HG03175 (cell line): ENCODE results near the gene TAF5L.
"Not testable (repeated sequence)": the region's sequence is repeated elsewhere in the genome, so short reads cannot be mapped to it uniquely, and the experiment has no call there.

ENCODE experiments used
- ATAC-seq: cut with Tn5 transposase; IDR thresholded peaks from one replicate; pipeline ENCODE4 v1.9.1; 2021; ENCODE audit warnings: mild to moderate bottlenecking, moderate library complexity; ENCODE audit not compliant: unreplicated experiment

TAF5L gene

DNA sequence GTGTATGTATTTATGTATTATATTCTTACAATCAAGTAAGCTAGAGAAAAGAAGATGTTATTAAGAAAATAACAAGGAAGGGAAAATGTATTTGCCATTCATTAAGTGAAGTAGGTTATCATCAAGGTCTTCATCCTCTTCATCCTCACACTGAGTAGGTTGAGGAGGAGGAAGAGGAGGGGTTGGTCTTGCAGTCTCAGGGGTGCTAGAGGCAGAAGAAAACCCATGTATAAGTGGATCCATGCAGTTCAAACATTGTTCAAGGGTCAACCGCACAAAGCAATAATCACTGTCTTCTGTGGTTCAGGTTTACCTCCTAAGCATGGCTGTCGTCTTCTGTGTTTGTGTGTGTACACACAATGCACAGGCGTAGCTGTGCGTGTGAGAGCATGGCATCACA is 17.0 kb upstream of the TAF5L start:
- no peak for ATAC-seq

DNA sequence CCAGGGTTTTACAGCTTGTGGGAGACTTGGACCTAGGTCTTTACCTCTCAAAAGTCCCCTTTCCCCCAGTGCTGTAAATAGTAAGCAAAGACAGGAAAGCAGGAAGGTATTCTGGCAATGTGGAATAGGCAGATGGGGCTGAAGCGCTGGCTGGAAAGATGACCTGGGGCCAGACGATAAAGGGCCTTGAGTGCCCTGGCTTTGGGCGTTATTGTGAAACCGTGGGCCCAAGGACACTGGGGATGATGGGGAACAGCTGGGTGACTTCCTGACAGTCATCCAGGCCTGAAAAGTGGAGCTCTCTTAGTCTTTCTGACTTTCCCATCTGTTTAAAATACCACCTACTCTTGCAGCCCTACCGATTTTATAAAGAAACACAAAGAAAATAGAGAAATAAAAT is 16.5 kb upstream of the TAF5L start:
- no peak for ATAC-seq

DNA sequence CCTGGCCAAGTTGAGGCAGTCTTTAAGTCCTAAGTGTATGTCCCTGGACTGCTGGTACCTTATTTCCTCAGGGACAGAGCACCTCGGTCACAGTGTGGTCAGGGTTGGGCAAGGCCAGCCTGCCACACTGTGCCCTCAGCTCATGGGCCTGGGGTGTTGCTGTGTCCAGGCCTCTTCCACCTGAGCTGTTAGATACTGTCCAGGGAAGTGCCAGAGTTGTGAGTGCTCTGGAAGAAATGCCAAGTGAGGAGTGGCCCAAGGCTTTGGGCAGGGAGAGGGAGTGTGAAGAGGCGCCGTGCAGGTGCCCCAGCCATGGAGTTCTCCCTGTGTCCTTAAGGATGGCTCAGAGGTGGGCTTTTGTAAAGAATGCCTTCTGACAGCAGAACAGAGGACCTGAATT is 15.4 kb upstream of the TAF5L start:
- ATAC-seq = no peak

DNA sequence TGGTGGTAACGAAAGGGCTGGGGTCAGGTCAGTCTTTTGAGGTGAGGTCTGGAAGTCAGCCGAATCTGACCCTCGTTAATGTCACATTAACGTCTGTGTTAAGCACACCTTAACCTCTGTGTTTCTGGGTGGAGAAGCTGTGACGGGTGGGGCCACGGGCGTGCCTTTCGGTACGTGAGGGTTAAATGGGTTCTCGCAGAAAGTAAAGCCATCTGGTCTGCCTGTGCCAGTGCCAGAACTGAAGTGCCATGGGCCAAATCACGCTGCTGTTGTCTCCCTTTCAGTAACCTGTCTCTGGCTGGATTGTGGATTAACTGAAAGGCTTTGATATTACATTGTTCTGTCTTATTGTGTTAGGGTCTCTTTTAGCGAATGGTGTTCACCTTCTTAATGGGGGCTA is 14.5 kb upstream of the TAF5L start:
- ATAC-seq = no peak

DNA sequence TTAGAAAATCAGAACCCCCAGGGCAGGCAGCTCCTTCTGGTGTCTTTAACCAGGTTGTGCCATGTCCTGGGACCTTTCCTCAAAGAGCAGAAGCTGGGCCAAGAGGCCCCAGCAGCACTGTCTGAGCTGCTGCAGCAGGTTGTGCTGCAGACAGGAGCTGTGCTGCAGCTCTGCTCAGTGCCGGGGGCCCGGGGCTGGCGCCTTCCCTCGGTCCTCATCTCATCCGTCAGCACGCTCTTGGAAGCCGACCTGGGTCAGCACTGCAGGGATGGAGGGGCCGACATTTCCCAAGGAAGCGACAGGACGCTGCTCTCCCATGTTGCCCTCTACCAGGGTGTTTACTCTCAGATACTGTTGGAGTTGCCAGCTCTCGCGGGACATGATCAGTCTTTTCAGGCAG is 11.8 kb upstream of the TAF5L start:
- no peak for ATAC-seq

DNA sequence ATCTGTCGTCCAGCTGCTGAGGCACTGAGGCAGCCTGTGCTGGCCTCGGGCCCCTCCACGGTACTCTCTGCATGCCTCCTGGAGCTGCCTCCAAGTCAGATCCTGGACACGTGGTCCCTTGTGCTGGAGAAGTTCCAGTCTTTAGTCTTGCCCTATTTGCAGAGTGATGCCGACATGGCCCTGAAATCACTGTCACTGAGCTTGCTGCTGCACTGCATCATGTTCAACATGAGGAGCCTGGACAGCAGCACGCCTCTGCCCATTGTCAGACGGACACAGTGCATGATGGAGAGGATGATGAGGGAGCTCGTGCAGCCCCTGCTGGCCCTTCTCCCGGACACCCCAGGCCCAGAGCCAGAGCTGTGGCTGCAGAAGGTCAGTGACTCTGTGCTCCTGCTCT is 10.1 kb upstream of the TAF5L start:
- ATAC-seq = no peak

DNA sequence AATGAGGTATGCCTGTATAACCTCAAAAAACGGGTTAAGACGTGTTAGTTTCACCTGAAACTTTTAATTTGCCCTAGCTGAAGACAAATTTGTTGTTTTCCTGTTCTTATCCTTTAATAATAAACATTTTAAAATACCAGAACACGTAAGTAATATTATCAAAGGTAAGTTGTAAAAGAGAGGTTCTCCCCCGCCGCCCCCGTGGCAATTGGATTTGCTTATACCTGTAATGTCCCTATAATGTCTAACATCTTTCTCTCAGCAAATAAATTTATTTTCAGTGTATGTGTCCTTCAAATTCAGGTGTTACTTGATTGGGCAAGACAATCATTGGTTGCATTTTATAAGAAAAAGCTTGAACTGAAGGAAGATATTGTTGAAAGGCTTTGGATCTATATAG is 6.0 kb upstream of the TAF5L start:
- no peak for ATAC-seq

GRCh38 chr1:229631148-229631547 is 5.2 kb upstream of the TAF5L start:
- ATAC-seq = no peak

DNA sequence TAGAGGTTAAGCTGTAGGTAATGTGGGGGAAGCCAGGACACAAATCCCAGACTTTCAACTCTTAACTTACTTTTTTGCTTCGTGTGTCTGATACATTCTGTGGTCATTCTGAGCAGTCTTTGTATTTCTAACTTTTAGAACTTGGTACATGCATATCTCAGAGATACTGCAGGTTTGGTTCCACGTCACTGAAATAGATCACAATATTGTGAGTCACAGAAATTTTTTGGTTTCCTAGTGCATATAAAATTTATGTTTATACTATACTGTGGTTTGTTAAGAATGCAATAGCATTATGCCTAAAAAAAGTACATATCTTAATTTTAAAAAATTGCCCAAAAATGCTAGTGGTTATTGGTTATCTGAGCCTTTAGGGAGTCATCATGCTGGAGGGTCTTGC is 3.3 kb upstream of the TAF5L start:
- ATAC-seq = no peak

GRCh38 chr1:229627003-229627402 is 1.1 kb upstream of the TAF5L start:
- no peak for ATAC-seq

- peak; percentile 48 for ATAC-seq
These were observed 629 bp downstream of the TAF5L start for GRCh38 chr1:229625071-229625914.

- ATAC-seq = no peak
These were observed 1.3 kb downstream of the TAF5L start for GRCh38 chr1:229624521-229625070.

DNA sequence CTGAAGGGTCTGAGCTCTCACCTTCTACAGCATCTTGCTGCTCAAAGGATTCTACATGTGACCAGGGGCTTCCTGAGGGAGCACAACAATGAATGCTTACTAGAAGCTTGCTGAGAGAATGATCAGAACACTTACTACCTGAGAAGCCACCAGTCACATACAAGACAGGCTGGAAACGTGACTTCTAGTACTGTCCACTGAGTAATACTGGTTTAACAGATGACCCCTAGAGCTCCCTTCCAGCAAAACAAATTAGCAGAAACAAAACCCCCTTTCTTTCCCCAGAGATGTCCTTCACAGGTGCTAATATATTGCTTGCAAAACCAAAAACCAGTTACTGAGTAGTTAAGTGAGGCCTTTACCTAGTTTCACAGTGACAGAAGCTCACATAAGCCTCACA is 2.1 kb downstream of the TAF5L start:
- no peak for ATAC-seq

GRCh38 chr1:229623225-229623624 is 2.7 kb downstream of the TAF5L start:
- ATAC-seq = no peak

DNA sequence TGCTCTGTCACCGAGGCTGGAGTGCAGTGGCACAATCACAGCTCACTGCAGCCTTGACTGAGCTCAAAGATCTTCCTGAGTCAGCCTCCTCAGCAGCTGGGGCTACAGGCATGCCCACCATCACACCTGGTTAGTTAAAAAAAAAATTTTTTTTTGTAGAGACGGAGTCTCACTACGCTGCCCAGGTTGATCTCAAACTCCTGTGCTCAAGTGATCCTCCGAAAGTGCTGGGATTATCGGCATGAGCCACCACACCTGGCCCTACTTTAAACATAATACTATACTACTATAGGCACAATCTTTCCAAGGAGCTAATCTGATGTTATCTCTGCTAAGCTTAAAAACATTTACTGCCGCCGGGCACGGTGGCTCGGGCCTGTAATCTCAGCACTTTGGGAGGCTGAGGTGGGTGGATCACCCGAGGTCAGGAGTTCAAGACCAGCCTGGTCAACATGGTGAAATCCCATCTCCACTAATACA is 3.2 kb downstream of the TAF5L start:
- not testable (repeated sequence) for ATAC-seq

DNA sequence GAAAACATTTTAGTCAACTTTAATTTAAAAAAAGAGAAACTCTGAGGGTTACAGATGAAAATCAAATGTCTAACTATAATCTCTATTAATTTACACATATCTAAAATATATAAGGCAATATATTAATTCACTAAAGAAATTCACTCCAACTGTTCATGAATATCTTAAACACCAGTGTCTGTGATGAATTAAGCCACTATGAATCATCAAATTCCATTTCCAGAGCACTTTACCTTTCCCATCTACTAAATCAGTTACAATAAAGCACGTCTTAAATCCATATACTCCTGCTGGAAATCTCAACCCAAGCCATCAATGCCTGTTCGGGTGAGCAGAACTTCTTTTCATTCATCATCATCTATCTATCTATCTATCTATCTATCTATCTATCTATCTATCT is 4.3 kb downstream of the TAF5L start:
- no peak for ATAC-seq

DNA sequence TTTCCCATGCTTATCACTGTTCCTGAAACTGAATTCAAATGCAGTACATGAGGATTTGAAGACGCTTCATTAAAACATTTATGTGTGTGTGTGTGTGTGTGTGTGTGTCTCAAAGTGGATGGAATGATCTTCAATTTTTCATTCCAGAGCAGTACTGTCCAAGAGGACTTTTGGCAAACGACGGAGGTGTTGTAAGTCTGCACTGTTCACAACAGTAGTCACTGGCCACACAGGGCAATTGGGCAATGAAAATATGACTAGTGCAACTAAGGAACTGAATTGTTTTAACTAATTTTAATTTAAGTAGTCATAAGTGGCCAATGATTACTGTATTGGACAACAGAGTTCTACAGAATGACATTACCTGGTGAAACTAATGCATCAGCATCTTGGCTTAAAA is 5.0 kb downstream of the TAF5L start:
- ATAC-seq = no peak

DNA sequence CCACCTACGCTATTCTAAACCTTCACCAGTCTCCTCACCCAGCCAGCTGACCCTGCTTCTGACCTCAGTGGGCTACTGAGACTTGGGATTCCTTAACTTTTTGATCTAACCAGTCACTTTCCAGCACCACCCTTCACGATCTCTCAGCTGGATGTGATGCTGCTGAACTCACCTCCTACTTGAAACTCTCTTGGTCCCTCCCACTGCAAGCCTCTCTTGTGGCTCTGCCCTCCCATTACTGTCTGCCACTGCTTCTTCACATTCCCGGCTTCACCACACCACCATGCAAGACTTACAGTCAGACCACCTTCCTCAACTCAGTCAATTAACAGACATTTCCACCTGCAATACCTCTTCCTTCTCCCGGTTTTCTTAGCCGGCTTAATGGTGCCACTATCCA is 6.3 kb downstream of the TAF5L start:
- no peak for ATAC-seq

DNA sequence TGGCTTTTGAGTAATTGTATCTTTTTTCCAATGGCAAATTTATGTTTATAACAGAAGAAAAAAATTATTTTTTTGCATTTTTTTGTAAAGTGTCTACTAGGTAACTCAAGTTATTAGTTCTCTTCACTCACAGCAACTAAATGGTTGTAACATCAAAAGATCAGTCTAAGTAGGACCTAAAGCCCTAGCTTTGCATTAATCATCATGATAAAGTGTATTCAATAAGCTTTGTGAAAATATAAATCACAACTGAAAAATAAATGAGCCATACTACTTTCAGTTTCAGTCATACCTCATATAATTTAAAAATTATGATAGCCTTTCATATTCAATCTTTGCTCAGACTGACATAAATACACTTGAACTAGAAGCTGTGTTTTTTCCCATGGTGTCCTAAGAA is 6.9 kb downstream of the TAF5L start:
- ATAC-seq = no peak

DNA sequence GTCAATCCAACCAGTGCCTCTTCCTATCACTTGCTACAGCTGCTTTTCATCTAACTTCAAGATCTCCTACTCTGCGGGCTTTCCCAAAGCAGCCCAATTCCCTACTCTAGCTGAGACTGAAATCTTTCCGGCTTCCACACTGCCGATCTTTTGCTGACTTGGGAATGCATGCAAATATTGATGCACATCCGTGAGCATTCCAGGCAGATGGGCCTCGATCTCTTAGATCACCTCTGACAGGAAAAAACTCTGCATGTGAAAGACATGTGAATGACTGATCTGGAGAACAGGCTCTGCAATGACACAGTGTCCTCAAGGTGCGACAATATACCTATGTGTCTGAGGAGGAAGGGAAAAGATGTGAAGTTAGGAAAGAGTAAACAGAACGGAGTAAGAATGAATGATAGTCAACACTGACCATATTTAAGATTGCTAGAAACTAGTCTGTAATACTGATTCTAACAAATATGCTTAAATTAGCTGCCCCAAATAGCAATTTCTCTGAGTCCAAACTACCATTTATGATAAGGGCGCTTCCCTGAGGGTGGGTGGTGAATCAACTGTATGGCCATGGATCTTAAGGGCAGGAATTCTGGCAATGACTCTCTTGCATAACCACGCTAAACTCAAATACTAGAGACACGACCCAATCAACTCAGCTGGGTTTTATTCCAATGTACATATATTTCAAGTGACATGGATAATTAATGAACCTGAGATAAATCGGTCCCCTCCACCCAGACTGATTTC is 8.4 kb downstream of the TAF5L start:
- no peak for ATAC-seq

DNA sequence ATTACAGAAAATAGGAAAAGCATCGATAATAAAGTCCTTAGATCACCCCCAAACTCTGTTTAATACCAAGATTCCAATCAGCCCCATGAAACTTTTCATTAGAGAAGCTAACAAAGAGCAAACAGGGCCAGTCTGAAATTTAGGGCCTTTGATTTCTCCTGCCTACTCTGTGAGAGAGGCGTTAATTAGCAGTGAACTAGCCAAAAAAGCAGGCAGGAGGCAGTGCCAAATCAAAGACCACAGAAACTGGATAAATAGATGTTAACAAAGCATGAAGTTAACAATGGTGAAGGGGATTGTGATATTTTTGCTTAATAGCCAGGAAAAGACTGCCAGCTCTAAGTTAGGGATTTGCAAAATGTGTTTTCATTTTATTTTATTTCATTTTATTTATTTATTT is 11.2 kb downstream of the TAF5L start:
- ATAC-seq = no peak

GRCh38 chr1:229613938-229614337 is 12.0 kb downstream of the TAF5L start:
- ATAC-seq = no peak
